ENCODE results near the gene ANKRD12.

GRCh38 chr18:9259173-9259572 lies 122.6 kb downstream of the ANKRD12 start:
- TF ChIP-seq CTCF (IDR thresholded peaks at IDR 0.05) (no peak), ZFX (IDR thresholded peaks at IDR 0.05; ENCODE audit: borderline replicate concordance) (no peak)

Measured in 22Rv1 (cell line).